Activated CD4-positive, alpha-beta T cell treated with anti-CD3 and anti-CD28 coated beads, Interleukin-2, amount 50 U/mL, for 48 hours (primary cell): Measurements from ENCODE around the gene RPL3.

ENCODE experiments used
- DNase-seq, 2 experiments: peaks; one replicate each; pipeline ENCODE4 v3.0.0-alpha.2; 2020

Gene RPL3

GRCh38 chr22:39316440-39317083 is 2.9 kb downstream of the RPL3 start:
- DNase-seq, result peak; percentile 76 to 84

- DNase-seq, result no peak
Measured at GRCh38 chr22:39315389-39315788, 4.0 kb downstream of the RPL3 start.

- peak in 1 of 2 experiments; percentile 32 for DNase-seq
Measured at GRCh38 chr22:39314251-39314971, 5.0 kb downstream of the RPL3 start.

- no peak for DNase-seq
Measured at GRCh38 chr22:39313258-39314001, 6.0 kb downstream of the RPL3 start.

GRCh38 chr22:39312410-39312809 is 7.0 kb downstream of the RPL3 start:
- peak in 1 of 2 experiments; percentile 30 for DNase-seq

- peak in 1 of 2 experiments; percentile 56 for DNase-seq
Measured at GRCh38 chr22:39311592-39312400, 7.6 kb downstream of the RPL3 start.

GRCh38 chr22:39309881-39310714 is 9.3 kb downstream of the RPL3 start:
- peak in 1 of 2 experiments; percentile 28 for DNase-seq

DNA sequence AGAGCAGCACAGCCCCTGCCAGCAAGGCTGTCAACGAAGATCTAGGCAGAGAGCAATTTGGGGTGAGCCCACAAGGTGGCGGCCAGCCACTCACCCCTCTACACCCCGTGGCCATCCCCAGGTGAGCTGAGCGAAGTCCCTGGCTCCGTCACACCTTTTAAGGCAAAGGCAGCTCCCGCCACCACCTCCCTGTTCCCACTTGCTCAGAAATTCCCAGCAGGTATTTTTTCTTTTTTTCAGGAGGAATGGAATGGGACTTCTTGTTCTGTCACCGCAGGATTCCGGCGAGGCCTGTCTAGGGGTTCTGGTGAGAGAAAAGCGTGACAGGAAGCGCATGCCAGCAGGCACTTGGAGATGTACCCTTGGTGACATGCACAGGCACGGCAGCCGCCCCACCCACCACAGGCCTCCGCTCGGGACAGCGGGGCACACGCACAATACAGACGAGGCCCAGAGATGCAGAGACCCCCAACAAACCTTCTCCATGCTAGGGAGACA is 10.0 kb downstream of the RPL3 start:
- no peak for DNase-seq

GRCh38 chr22:39308614-39309363 is 10.6 kb downstream of the RPL3 start:
- no peak for DNase-seq

DNA sequence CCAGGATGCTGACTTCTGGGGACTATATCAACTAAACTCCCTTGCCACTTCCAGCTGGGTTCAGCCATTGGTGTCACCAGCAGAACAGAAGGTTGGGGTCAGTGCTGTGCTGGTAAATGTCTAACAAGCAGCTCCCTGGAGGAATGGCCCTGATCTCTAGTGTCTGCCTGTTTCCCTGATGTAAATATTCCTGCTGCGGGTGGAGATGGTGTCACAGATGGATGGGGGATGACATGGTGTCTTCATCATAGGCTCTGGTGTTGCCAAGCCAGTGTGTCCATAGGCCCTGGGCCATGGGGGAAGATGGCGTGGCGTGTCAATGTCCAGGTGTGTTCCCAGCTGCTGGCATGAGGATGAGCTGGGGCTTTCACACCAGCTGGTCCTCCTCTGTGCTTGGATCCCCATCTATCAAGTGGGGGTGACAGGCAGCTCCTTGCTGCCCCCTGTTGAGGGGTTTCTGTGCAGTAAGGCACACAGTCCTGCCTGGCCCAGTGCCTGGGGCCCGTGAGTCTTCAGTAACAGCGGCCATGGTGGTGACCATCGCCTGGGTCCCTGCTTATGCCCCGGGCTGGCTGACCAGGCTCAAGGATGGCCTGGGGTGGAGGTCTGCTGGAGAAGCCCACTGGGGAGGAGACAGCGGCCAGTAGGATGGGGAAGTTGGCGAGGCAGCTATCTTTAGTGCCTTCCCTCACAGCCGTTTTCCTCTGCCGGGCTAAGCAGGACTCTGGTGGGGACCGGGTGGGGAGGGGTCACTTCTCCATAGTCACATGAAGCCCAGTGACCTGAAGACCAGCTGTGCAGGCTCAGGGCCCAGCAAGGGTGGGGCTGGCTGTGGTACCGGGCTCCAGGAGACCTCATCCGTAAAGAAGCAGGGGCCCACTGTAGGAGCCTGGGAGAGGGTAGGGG is 12.7 kb downstream of the RPL3 start:
- DNase-seq, result peak; percentile 70 to 74

DNA sequence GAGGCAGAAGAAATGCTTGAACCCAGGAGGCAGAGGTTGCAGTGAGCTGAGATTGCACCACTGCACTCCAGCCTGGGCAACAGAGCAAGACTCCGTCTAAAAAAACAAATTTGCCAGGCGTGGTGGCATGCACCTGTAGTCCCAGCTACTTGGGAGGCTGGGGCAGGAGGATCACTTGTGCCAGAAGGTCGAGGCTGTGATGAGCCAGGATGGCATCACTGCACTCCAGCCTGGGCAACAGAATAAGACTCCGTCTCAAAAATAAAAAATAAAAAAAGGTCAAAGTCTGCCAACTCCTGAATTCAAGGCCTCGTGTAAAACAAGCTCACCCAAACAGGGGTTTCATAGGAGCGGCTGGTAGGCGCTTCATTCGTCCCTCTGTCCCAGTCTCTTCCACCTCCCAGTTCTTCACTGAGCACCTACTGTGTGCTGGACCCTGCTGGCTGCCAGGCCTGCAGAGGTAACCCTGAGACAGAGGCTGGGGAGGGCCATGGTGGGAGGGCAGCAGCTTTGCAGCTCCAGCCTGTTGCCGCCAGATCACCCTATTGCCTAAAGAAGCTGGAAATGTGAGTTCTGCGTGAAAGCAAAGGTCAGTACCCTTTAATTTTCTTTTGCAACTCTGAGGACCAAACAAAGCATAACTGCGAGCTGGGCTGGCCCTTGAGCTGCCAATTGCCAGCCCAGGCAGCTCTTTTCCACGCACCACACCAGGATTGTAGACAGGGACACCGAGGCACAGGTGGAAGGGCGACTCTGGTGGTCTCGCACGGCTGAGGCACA is 15.3 kb downstream of the RPL3 start:
- DNase-seq, result no peak

DNA sequence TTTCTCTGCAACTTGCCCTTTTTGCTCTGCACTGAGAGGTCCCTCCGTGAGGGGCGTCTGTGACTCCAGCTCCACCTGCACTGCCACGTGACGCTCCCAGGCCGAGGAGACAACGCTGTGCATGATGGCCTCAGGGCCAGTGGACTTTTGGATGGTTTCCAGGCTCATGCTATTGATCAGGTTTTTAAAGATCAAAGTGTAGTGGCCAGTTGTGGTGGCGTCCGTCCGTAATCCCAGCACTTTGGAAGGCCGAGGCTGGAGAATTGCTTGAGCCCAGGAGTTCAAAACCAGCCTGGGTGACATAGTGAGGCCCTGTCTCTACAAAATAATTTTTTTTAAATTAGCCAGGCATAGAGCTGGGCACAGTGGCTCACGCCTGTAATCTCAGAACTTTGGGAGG is 16.1 kb downstream of the RPL3 start:
- no peak for DNase-seq

- DNase-seq, result no peak
Measured at GRCh38 chr22:39302431-39302960, 16.9 kb downstream of the RPL3 start.

DNA sequence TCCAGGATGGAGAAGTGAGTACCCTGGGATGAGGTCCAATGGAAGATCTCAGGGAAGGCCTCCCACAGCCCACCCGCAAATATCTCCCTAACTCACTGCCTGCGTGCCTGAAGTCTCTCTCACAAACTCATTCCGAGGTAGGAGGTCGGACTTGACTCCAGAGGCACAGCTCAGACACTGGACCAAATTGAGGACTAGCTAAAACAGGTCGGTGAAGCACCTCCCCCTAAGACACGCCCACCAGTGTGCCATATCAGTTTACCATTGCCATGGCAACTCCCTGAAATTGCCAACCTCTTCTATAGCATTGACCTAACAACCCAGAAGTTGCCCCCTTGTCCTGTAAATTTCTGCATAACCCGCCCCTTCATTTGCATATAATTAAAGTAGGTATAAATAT is 17.5 kb downstream of the RPL3 start:
- no peak for DNase-seq

DNA sequence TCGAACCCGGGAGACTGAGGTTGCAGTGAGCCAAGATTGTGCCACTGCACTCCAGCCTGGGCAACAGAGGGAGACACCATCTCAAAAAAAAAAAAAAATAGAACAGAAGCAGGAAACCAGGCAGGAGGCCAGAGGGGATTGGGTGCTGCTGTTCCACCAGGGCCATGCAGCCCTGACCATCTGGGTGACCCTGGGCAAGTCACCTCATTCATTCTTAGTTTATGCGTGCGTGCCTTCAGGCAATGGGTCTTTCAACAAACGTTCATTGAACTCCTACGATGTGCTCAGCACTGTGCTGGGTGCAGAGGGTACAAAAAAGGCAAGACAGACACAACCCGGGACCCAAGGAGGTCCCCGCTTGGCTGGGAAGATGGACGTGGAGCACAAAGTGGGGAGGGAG is 18.3 kb downstream of the RPL3 start:
- no peak for DNase-seq

- no peak for DNase-seq
Measured at GRCh38 chr22:39300186-39300830, 19.1 kb downstream of the RPL3 start.

DNA sequence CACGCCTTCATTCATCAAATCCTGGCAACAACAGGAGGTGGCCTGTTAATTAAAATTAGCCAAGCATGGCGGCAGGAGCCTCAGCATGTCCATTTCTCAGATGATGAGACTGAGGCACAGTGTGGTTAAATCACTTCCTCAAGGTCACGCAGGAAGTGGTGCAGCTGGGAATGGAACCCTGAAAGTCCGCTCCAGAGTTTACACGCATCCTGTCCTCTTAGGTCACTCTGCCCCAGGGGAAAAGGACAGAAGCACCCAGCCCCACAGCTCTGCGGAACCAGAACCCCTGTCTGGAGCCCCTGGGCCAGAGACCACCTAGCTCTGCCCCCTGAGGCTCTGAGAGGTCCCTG is 19.6 kb downstream of the RPL3 start:
- no peak for DNase-seq

DNA sequence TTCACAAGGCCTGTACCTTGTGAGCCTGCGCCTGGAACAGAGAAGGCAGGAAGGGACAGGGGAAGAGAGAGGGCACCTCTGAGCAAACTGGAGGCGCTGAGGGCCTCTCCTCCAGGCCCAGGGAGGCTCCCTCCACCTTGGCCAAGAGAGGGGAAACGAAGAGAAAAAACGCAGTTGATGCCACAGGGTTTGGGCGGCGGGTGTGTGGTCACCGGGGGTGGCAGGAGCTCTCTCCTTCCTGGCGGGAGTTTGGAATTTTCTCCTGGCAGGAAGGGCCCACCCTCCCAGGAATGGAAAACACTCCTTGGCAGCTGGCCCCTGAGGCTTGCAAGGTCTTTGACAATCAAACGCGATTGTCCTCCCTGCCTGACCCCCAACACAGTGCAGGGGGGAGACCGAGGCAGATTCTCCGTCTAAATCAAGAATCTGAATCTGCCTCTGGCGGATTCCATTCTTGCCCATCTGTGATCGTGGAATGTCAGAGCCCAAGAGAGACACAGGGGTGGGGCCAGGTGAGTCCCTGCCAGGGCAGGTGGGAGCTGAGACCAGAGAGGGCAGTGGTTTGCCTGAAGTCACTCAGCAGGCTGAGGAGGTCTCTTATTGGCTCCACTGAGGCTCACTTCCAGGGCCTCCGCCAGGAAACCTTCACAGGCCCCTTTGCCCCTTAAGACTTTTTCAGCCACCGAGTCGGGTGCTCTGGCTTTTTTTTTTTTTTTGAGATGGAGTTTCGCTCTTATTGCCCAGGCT is 21.0 kb downstream of the RPL3 start:
- no peak for DNase-seq
